Esophagus muscularis mucosa (tissue), 4 donors: Measurements from ENCODE around the gene HOXC11. TPM values are rescaled to one million over a fixed set of nuclear protein-coding genes. Genes with fewer than 3 reads are reported as not detected.

Experiments used
- DNase-seq: peaks from one replicate; pipeline ENCODE4 v3.0.0-alpha.2; 2017; ENCODE audit errors: extremely low spot score
- H3K27ac ChIP-seq, 4 donors: fragments of 200-600 bp; sonication (generic); replicated peaks in 1 of 4; 1 replicate in 3 of 4; 2 replicates in 1 of 4; pipeline ENCODE4 v1.5.1; 2016 to 2019; ENCODE audit warnings: mild to moderate bottlenecking in 1 of 4
- H3K27me3 ChIP-seq, 4 donors: fragments of 200-600 bp; sonication (generic); one replicate each; pipeline versions ENCODE4 v1.5.1 to v1.6.0; 2016 to 2019
- H3K36me3 ChIP-seq, 4 donors: fragments of 200-600 bp; sonication (generic); one replicate each; pipeline ENCODE4 v1.5.1; 2016 to 2019
- H3K4me1 ChIP-seq, 4 donors: fragments of 200-600 bp; sonication (generic); one replicate each; pipeline ENCODE4 v1.5.1; 2016 to 2019
- H3K4me3 ChIP-seq, 4 donors: fragments of 200-600 bp; sonication (generic); 1 replicate in 2 of 4; 2 replicates in 2 of 4; pipeline ENCODE4 v1.5.1; 2016 to 2019; ENCODE audit warnings: mild to moderate bottlenecking in 4 of 4, moderate library complexity in 1 of 4
- H3K9me3 ChIP-seq, 4 donors: fragments of 200-600 bp; sonication (generic); 1 replicate in 3 of 4; 2 replicates in 1 of 4; pipeline ENCODE4 v1.5.1; 2016 to 2019
- EP300 ChIP-seq: sonication (generic); formaldehyde crosslinking; IDR thresholded peaks from one replicate; pipeline ENCODE4 v1.6.1; 2017; ENCODE audit warnings: antibody characterized with exemption
- POLR2A ChIP-seq: fragments of 450-650 bp; IDR thresholded peaks from one replicate; pipeline ENCODE4 v1.6.1; 2017; ENCODE audit warnings: antibody characterized with exemption, moderate library complexity, mild to moderate bottlenecking, low read depth
- POLR2AphosphoS5 ChIP-seq, 2 donors: sonication (generic); formaldehyde crosslinking; IDR thresholded peaks; one replicate each; pipeline ENCODE4 v1.6.1; 2017; ENCODE audit warnings: antibody characterized with exemption in 2 of 2
- WGBS: methylation state at CpG from one replicate; pipeline ENCODE4 v1.1.5; 2018; 5-methylcytosine and 5-hydroxymethylcytosine counted together
- intact Hi-C: fragments of 100-400 bp; cut with DNase I; formaldehyde crosslinking; loops from one replicate; pipeline ENCODE4 v1.15.1; 2023
- total RNA-seq, 4 donors: library from RNA; depleted of rRNA; stranded (reverse); fragments of >200 nt; gene quantifications; one replicate each; pipeline versions ENCODE4 v1.1.0 to v1.2.1, GENCODE V29; 2016
- TF ChIP-seq, protein P1 (sequence below), 3 experiments: fragments of 200-600 bp in 2 of 3; fragments of 450-650 bp in 1 of 3; sonication (generic) in 2 of 3; IDR thresholded peaks; one replicate each; pipeline ENCODE4 v1.5.1; 2017 to 2019; ENCODE audit warnings: antibody characterized with exemption in 3 of 3, mild to moderate bottlenecking in 2 of 3, moderate library complexity in 1 of 3

The HOXC11 gene
- total RNA-seq, 4 donors from 2014 or later, result not detected

DNA sequence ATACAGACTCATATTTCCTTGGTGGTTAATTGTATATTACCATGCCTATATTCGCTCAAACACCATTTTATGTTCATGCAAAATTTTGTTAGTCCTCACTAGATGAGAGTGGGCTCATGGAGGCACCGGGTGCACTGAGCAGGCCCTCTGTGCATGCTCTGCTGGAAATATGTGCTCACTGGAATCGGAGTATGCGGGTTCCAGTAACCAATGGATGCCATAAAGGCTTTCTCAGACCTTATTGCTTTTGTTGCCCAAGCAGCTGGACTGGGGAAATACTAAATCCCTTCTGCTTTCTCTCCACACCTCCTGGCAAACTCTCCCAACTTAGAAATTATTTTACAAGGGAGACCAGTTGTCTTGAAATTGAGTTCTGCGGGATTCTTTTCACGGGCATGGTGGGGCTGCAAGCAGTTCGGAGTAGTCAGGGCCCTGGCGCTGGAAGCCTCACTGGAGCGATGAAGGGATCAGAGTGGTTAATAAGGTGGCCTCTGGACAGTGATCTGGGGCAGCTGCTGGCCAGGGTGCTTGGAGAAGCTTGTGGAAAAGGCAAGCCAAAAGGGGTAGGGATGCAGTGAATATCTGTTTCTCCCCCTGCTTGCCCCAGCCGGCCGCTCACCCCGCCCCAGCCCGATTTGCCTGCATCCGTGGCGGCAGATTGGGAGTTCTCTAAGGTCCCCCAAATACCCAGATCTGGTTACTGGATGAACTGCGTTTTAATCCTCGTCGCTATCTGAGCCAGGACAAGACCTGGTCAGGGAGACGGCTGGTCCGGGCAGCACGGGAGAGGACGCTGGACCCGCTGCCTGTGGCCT lies 47.9 kb downstream of the HOXC11 start:
- Histone ChIP-seq H3K27ac (no peak overlapping the region), H3K4me1 (peaks cover 16 to 43% (median 36%) of the 10 kb centered on the region in 4 donors), H3K9me3 (no peaks in the 10 kb centered on the region), H3K4me3 (no peak overlapping the region), H3K27me3 (peaks cover 0 to 100% (median 52%) of the 10 kb centered on the region in 4 donors), H3K36me3 (no peaks in the 10 kb centered on the region)
- WGBS, result 84% methylated on average over 22 of the region's 23 CpGs
- intact Hi-C loops, result no loop called here
- DNase-seq, result no peak
- TF ChIP-seq POLR2A (no peak), EP300 (no peak), POLR2AphosphoS5 (IDR thresholded peaks at IDR 0.05) (no peak)
- TF ChIP-seq, protein P1, sequence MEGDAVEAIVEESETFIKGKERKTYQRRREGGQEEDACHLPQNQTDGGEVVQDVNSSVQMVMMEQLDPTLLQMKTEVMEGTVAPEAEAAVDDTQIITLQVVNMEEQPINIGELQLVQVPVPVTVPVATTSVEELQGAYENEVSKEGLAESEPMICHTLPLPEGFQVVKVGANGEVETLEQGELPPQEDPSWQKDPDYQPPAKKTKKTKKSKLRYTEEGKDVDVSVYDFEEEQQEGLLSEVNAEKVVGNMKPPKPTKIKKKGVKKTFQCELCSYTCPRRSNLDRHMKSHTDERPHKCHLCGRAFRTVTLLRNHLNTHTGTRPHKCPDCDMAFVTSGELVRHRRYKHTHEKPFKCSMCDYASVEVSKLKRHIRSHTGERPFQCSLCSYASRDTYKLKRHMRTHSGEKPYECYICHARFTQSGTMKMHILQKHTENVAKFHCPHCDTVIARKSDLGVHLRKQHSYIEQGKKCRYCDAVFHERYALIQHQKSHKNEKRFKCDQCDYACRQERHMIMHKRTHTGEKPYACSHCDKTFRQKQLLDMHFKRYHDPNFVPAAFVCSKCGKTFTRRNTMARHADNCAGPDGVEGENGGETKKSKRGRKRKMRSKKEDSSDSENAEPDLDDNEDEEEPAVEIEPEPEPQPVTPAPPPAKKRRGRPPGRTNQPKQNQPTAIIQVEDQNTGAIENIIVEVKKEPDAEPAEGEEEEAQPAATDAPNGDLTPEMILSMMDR (IDR thresholded peaks at IDR 0.05), result no peak

DNA sequence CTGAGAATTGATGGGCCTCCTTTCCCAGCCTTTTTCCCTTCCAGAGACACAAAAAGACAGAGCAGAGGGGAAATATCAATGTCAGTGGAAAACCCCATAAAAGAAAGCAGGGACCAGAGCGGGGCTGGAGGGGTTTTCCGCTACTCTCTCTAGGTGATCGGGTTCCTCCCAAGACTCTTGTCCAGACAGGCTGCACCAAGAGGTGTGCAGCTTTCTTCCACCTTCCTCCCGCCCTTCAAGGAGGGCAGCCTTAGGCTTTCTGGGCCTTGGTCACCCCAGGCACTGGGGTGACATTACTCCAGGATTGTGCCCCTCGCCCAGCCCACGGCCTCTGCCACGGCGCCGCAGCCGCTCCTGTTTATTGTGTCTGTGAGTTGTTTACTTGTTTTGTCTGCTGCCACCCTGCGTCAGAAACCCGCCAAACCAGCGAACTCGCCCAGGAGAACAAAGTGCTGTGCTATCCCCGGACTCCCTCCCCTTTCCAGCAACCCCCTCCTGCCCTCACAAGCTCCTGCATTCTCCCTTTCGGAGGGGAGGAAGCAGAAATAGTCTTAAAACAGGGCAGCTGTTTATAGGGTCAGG lies 48.6 kb downstream of the HOXC11 start:
- DNase-seq, result no peak
- TF ChIP-seq POLR2AphosphoS5 (IDR thresholded peaks at IDR 0.05) (no peak), POLR2A (no peak), EP300 (no peak)
- TF ChIP-seq, protein P1 (IDR thresholded peaks at IDR 0.05), result no peak
- peaks cover 16 to 37% (median 34%) of the 10 kb centered on the region in 4 donors for H3K4me1 ChIP-seq
- 44% methylated on average over 10 of the region's 16 CpGs for WGBS
- no peaks in the 10 kb centered on the region for H3K36me3 ChIP-seq
- H3K4me3 ChIP-seq, result no peak overlapping the region
- no peak overlapping the region for H3K27ac ChIP-seq
- H3K9me3 ChIP-seq, result no peaks in the 10 kb centered on the region
- peaks cover 0 to 100% (median 52%) of the 10 kb centered on the region in 4 donors for H3K27me3 ChIP-seq
- intact Hi-C loops, result no loop called here

DNA sequence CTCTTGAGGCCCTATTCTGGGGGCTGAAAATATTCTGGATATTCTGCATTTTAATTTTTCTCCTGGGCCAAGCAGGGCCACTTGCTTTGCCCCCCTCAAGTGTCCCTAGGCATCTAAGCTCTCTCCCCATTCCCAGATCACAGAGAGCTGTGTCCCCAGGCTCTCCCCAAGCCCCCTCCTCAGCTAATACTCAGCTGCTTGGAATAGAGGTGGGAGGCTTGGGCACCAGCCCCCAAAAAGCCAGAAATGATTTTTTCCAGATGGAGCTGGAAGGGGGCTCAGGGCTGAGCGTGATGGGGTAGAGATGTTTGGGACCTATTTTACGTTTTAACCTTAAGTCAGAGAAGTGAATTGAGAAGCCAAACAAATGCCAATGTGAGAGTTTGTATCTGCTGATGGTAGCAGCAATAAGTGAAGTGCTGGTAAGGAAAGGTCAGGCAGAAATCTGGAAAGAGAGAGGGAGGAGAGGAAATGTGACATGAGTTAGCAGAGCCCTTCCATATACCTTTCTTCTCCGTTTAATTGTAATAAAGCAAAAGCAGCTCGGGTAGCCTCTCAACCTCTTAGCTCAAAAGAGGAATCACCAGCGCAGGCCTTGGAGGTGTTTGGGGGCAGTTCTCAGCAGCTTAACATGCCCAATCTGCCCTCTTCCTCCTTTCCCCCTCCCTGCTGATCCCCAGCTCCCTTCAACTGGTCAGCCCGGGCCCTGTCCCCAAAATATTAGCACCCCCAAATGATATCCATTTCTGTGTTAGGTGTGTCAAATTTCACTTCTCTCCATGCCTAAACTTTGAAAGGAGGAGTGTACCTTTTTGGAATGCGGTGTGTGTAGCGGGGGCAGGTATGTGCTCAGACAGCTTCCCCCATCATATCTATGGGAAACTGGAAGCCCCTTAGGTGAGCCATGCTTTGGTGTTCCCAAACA lies 50.3 kb downstream of the HOXC11 start:
- no peaks in the 10 kb centered on the region for H3K36me3 ChIP-seq
- H3K27me3 ChIP-seq, result peaks cover 0 to 100% (median 54%) of the 10 kb centered on the region in 4 donors
- no peak for TF ChIP-seq POLR2A
- TF ChIP-seq, protein P1 (IDR thresholded peaks at IDR 0.05), result no peak
- peaks cover 8 to 23% (median 19%) of the 10 kb centered on the region in 4 donors for H3K4me1 ChIP-seq
- no peaks in the 10 kb centered on the region for H3K9me3 ChIP-seq
- intact Hi-C loops, result no loop called here
- no peak overlapping the region for H3K27ac ChIP-seq
- DNase-seq, result no peak
- 42% methylated on average over 8 of the region's 8 CpGs for WGBS
- no peak overlapping the region for H3K4me3 ChIP-seq

DNA sequence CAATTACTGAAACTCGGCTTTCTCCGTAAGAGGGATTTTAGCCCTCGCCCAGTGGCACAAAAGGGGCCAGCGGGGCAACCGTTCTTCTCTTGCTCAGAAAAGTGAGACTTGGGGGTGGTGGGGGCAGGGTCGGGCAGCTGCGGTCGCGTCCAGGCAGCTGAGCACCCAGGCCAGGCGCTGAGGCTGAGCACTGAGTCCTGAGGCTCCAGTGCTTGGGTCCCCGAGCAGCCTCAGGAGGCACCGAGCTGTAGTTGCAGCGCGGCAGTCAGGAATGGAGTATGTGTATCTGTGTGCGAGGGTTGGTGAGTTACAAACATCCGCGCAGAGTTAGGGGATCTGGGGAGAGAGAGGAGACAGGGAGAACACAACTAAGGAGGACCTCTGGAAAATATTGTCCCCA lies 51.2 kb downstream of the HOXC11 start:
- Histone ChIP-seq H3K4me3 (no peak overlapping the region), H3K4me1 (peaks cover 8 to 23% (median 17%) of the 10 kb centered on the region in 4 donors), H3K27me3 (peaks cover 0 to 100% (median 58%) of the 10 kb centered on the region in 4 donors), H3K9me3 (no peaks in the 10 kb centered on the region), H3K27ac (no peak overlapping the region), H3K36me3 (no peaks in the 10 kb centered on the region)
- 44% methylated on average over 14 of the region's 17 CpGs for WGBS
- TF ChIP-seq POLR2A (no peak), EP300 (no peak), POLR2AphosphoS5 (IDR thresholded peaks at IDR 0.05) (no peak)
- TF ChIP-seq, protein P1 (IDR thresholded peaks at IDR 0.05), result no peak
- DNase-seq, result no peak
- intact Hi-C loops, result no loop called here
